ENCODE measurements around the gene WDR48. TPM values are rescaled to one million over a fixed set of nuclear protein-coding genes. Genes with fewer than 3 reads are reported as not detected.

Gene WDR48
- total RNA-seq, 3 donors from 2014 or later, result 33.0 to 46.8 (median 37.5) TPM

DNA sequence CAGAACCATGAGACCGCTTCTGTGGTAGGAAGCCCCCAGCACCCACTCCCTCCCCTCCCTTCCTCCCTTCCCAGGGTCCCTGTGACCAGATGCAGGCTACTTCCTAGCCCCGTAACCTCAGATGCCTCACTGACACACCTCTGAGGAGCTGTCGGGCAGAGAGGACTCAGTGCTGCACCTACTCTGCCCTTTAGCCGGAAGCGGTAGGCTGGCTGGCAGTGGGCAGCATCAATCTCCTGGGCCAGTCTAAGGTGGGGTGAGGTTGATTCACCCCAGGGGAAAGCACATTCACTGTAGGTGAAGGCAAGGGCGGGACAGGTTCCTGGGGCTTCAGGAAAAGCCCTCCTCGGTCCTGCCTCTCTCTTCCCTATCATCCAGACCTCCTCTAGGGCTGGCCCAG, 82.5 kb downstream of the WDR48 start:
- Histone ChIP-seq H3K9me3 (no peaks in the 10 kb centered on the region), H3K4me1 (ENCODE audit: low read depth) (no peaks in the 10 kb centered on the region), H3K4me3 (no peak overlapping the region), H3K36me3 (ENCODE audit: low read depth) (no peaks in the 10 kb centered on the region)
- intact Hi-C loops (cut with DNase I, micrococcal nuclease), result loop anchor here in 1 of 2 donors (10.0 kb wide), 1 partner anchor 50 kb away; no protein-coding TSS in a partner anchor
- DNase-seq (no peak), ATAC-seq (no peak)
- TF ChIP-seq, protein P1, sequence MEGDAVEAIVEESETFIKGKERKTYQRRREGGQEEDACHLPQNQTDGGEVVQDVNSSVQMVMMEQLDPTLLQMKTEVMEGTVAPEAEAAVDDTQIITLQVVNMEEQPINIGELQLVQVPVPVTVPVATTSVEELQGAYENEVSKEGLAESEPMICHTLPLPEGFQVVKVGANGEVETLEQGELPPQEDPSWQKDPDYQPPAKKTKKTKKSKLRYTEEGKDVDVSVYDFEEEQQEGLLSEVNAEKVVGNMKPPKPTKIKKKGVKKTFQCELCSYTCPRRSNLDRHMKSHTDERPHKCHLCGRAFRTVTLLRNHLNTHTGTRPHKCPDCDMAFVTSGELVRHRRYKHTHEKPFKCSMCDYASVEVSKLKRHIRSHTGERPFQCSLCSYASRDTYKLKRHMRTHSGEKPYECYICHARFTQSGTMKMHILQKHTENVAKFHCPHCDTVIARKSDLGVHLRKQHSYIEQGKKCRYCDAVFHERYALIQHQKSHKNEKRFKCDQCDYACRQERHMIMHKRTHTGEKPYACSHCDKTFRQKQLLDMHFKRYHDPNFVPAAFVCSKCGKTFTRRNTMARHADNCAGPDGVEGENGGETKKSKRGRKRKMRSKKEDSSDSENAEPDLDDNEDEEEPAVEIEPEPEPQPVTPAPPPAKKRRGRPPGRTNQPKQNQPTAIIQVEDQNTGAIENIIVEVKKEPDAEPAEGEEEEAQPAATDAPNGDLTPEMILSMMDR (IDR thresholded peaks at IDR 0.05), result no peak

GRCh38 chr3:39135170-39135805, 83.5 kb downstream of the WDR48 start:
- ATAC-seq (no peak), DNase-seq (no peak)
- no peak overlapping the region for H3K4me3 ChIP-seq
- intact Hi-C loops (cut with DNase I, micrococcal nuclease), result loop anchor here in 1 of 2 donors (10.0 kb wide), 1 partner anchor 50 kb away; no protein-coding TSS in a partner anchor
- H3K36me3 ChIP-seq (ENCODE audit: low read depth), result no peaks in the 10 kb centered on the region
- H3K9me3 ChIP-seq, result no peaks in the 10 kb centered on the region
- H3K4me1 ChIP-seq (ENCODE audit: low read depth), result peaks cover 3% of the 10 kb centered on the region
- TF ChIP-seq, protein P1 (IDR thresholded peaks at IDR 0.05), result no peak

DNA sequence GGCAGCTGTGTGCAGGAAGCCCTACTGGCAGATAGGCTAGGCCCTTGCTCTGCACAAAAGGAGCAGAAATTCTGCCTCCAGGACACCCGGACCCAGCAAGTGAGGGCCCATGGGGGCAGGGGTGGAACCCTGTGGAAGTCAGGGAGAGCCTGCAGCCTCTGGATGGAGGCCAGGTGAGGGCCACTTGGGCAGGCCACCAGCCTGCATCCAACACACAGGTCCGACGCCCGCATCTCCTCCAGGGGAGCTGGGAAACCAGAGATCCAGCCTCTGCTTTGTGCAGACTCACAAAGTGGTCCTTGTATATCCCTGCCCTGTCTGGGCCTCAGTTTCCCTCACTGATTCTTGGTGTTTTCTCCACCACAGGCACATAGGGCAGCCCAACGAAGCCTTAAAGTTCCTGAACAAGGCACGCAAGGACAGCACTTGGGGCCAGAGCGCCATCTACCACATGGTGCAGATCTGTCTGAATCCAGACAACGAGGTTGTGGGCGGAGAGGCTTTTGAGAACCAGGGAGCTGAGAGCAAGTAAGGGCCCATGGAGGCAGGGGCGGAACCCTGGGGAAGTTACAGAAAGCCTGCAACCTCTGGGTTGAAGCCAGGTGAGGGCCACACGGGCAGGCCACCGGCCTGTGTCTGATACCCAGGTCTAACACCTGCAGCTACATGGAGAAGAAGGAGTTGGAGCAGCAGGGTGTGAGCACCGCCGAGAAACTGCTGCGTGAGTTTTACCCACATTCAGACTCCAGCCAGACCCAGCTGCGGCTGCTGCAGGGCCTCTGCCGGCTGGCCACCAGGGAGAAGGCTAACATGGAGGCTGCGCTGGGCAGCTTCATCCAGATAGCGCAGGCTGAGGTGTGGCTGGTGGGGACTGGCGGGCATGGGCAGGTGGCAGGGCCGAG, 85.0 kb downstream of the WDR48 start:
- no peaks in the 10 kb centered on the region for H3K36me3 ChIP-seq (ENCODE audit: low read depth)
- no peak overlapping the region for H3K4me3 ChIP-seq
- intact Hi-C loops (cut with DNase I, micrococcal nuclease), result loop anchor here in 1 of 2 donors (10.0 kb wide), 1 partner anchor 48 kb away; no protein-coding TSS in a partner anchor

GRCh38 chr3:39137435-39137936, 85.7 kb downstream of the WDR48 start:
- Histone ChIP-seq H3K4me1 (ENCODE audit: low read depth) (peaks cover 23% of the 10 kb centered on the region), H3K36me3 (ENCODE audit: low read depth) (no peaks in the 10 kb centered on the region), H3K4me3 (no peak overlapping the region), H3K9me3 (no peaks in the 10 kb centered on the region)
- DNase-seq, result no peak
- ATAC-seq, result no peak
- TF ChIP-seq, protein P1 (IDR thresholded peaks at IDR 0.05), result no peak
- intact Hi-C loops (cut with DNase I, micrococcal nuclease), result loop anchor here in 1 of 2 donors (10.0 kb wide), 1 partner anchor 47 kb away; no protein-coding TSS in a partner anchor

More for the DNA sequence above, 85.0 kb downstream of the WDR48 start:
- Histone ChIP-seq H3K9me3 (no peaks in the 10 kb centered on the region), H3K4me1 (ENCODE audit: low read depth) (peaks cover 16% of the 10 kb centered on the region)
- TF ChIP-seq, protein P1 (IDR thresholded peaks at IDR 0.05), result no peak
- no peak for DNase-seq
- ATAC-seq, result no peak

GRCh38 chr3:39137991-39138803, 86.4 kb downstream of the WDR48 start:
- ATAC-seq (no peak), DNase-seq (no peak)
- H3K4me3 ChIP-seq, result no peak overlapping the region
- no peaks in the 10 kb centered on the region for H3K36me3 ChIP-seq (ENCODE audit: low read depth)
- H3K4me1 ChIP-seq (ENCODE audit: low read depth), result peaks cover 30% of the 10 kb centered on the region
- intact Hi-C loops (cut with DNase I, micrococcal nuclease), result loop anchor here in 1 of 2 donors (10.0 kb wide), 1 partner anchor 47 kb away; no protein-coding TSS in a partner anchor
- TF ChIP-seq, protein P1 (IDR thresholded peaks at IDR 0.05), result no peak
- H3K9me3 ChIP-seq, result no peaks in the 10 kb centered on the region

Data from mucosa of descending colon (tissue), 3 donors.